ENCODE results near the gene KLF18. TPM values are rescaled to one million over a fixed set of nuclear protein-coding genes. Genes with fewer than 3 reads are reported as not detected.
A peak's percentile ranks its signal among the peaks of the same experiment; 100 is the strongest.
"Not testable (repeated sequence)": the region's sequence is repeated elsewhere in the genome, so short reads cannot be mapped to it uniquely, and the experiment has no call there.

The KLF18 gene
- polyA plus RNA-seq (ENCODE audit: insufficient read length in 3 of 3): not detected
- long read RNA-seq, donor 1: 0 reads
- long read RNA-seq, donor 2: 0 reads
- long read RNA-seq, donor 3: 0 reads
- long read RNA-seq, donor 4: 0 reads
- long read RNA-seq, donor 5: 0 reads
- long read RNA-seq, donor 6: 0 reads
- long read RNA-seq, donor 7: 0 reads
- long read RNA-seq, donor 8: 0 reads
- long read RNA-seq, donor 9: 0 reads
- long read RNA-seq, donor 10: 0 reads
- long read RNA-seq, donor 11: 0 reads
- long read RNA-seq, donor 12: 0 reads
- long read RNA-seq, donor 13: 0 reads
- long read RNA-seq, donor 14: 0 reads
- long read RNA-seq, donor 15: 0 reads
- long read RNA-seq, donor 16: 0 reads

- no peak for DNase-seq
Observed at GRCh38 chr1:44141531-44141930, at the start of gene KLF18. KLF18 (minus strand) TSS chr1:44141631; CDS start chr1:44141631, 0 bp downstream.

DNA sequence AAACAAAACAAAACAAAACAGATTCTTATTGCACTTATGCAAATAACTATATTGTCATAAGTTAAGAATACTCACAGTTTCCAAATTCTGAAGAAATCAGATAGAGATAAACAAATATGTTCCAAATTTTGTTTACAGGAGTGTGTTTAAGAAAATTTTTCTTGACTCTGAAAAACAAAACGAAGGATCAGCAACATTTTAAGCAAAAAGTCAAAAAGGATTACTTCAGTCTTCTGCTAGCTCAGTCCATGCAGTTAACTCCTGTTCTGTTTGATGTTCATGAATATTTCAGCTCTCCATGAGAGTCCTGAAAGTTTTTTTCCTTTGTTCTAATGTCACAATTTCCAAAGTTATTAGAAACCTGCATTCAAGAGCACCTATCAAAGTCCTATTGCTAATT lies 33.2 kb upstream of the KLF18 start:
- no peak for DNase-seq

- no peak for DNase-seq
Observed at GRCh38 chr1:44170281-44170823, 28.9 kb upstream of the KLF18 start.

- no peak for DNase-seq
Observed at GRCh38 chr1:44168520-44169098, 27.2 kb upstream of the KLF18 start.

GRCh38 chr1:44161546-44161945 lies 20.1 kb upstream of the KLF18 start:
- DNase-seq: no peak

- no peak for DNase-seq
Observed at GRCh38 chr1:44158871-44159270, 17.4 kb upstream of the KLF18 start.

DNA sequence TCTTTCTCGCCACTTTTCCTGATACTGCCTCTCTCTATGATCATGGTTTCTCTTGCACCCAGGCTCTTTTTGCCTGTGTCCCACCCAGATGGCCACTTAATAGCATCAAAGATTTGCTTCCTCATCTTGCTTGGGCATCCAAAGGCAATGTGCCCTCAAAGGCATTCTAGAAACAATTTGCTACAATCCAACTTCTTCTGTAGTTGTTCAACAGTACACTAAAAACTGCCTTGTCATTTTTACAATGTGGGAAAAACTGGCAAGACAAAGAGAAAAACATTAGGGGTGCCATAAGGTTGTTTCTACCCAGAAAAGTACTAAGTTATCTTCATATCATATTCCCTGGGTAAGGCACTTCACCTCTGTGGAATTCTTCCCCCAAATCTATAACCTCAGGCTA lies 16.5 kb upstream of the KLF18 start:
- no peak for DNase-seq

- DNase-seq: no peak
Observed at GRCh38 chr1:44154049-44154448, 12.6 kb upstream of the KLF18 start.

GRCh38 chr1:44152692-44153091 lies 11.3 kb upstream of the KLF18 start:
- no peak for DNase-seq

- no peak for DNase-seq
Observed at GRCh38 chr1:44151808-44152207, 10.4 kb upstream of the KLF18 start.

GRCh38 chr1:44151332-44151731 lies 9.9 kb upstream of the KLF18 start:
- no peak for DNase-seq

DNA sequence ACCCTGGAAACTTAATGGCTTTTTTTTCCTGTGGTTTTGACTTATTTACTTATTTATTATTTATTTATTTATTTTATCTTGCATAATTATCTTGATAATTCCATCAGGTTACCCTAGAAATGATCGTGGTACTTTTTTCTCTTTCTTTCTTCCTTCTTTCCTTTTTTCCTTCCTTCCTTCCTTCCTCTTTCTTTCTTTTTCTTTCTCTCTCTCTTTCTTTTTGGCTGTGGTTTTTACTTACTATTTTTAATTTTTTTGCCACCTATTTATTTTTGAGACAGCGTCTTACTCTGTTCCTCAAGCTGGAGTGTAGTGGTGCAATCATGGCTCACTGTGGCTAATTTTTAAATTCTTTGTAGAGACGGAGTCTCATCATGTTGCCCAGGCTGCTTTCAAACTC lies 6.2 kb upstream of the KLF18 start:
- DNase-seq: no peak

- no peak for DNase-seq
Observed at GRCh38 chr1:44146536-44147361, 5.3 kb upstream of the KLF18 start.

DNA sequence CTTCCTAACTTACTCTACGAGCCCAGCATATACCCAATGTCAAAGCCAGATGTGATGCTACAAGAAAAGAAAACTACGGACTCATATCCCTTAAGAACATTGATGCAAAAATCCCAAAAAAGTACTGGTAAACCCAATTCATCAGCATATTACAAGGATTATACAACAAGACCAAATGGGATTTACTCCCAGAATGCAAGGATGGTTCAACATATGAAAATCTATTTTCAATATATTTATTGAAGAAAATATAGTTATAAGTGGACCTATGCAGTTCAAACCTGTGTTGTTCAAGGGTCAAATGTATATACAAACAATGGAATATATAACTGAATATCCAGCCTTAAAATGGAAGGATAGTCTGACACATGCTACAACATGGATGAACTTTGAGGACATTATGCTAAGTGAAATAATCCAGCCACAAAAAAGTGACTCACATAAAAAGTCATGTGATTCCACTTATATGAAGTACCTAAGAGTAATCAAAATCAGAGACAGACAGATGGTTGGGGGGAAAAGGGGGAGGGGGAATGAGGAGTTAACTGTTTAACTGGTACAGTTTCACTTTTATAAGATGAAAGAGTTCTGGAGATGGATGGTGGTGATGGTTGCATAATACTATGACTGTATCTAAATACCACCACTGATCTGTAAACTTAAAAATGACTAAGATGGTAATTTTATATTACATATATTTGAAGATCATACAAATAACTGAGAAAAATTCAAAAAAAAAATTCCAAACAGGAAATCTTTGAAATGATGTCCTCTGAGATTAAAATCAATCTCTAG lies 3.7 kb upstream of the KLF18 start:
- no peak for DNase-seq

DNA sequence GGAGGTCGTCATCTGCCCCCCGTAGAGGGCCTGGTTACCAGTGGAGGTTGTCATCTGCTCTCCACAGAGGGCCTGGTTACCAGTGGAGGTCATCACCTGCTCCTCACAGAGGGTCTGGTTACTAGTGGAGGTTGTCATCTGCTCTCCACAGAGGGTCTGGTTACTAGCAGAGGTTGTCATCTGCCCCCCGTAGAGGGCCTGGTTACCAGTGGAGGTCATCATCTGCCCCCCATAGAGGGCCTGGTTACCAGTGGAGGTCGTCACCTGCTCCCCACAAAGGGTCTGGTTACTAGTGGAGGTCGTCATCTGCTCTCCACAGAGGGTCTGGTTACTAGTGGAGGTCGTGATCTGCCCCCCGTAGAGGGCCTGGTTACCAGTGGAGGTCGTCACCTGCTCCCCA lies 1.9 kb downstream of the KLF18 start:
- DNase-seq: not testable (repeated sequence)

- DNase-seq: no peak
Observed at GRCh38 chr1:44138239-44138638, 3.2 kb downstream of the KLF18 start.

- DNase-seq: peak; percentile 80
Observed at GRCh38 chr1:44135886-44136285, 5.5 kb downstream of the KLF18 start.

- no peak for DNase-seq
Observed at GRCh38 chr1:44134071-44134920, 7.1 kb downstream of the KLF18 start.

GRCh38 chr1:44131411-44131810 lies 10.0 kb downstream of the KLF18 start:
- no peak for DNase-seq

- DNase-seq: no peak
Observed at GRCh38 chr1:44129616-44130500, 11.6 kb downstream of the KLF18 start.
